Measurements from ENCODE around the gene SOCS2.
A peak's percentile ranks its signal among the peaks of the same experiment; 100 is the strongest.

The SOCS2 gene

DNA sequence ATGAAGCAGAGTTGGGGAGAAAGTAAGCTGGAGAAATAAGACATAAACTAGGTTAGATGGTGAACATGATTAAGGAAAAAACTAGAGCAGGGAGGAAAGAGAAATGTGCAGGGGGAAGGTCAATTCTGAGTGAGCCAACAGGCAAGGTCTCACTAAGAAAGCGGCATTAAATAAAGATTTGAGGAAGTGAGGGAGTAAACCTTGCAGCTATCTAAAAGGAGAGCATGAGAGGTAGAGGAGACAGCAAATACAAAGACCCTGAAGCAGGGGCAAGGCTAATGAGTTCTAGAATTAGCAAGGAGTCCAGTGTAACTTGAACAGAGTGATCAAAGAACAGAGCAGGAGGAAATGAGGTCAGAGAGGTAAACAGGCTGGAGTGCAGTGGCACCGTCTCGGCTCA is 4.4 kb upstream of the SOCS2 start:
- DNase-seq, result no peak

DNA sequence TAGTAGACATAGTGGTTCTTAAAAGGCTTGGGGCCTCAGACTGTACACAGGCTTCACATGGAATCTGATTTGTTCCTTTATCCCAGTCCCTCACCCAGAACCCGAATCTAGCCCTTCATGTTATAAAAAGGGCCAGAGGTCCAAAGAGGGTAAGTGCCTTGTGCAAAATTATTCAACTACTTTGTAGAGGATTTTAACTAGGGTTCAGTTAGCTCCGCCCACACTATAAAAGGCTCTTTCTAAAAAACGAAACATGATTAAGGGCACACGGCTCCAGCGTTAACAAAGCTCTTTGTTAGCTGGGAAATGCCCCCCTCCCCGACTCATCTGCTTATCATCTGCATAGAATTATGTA is 3.2 kb upstream of the SOCS2 start:
- no peak for DNase-seq

DNA sequence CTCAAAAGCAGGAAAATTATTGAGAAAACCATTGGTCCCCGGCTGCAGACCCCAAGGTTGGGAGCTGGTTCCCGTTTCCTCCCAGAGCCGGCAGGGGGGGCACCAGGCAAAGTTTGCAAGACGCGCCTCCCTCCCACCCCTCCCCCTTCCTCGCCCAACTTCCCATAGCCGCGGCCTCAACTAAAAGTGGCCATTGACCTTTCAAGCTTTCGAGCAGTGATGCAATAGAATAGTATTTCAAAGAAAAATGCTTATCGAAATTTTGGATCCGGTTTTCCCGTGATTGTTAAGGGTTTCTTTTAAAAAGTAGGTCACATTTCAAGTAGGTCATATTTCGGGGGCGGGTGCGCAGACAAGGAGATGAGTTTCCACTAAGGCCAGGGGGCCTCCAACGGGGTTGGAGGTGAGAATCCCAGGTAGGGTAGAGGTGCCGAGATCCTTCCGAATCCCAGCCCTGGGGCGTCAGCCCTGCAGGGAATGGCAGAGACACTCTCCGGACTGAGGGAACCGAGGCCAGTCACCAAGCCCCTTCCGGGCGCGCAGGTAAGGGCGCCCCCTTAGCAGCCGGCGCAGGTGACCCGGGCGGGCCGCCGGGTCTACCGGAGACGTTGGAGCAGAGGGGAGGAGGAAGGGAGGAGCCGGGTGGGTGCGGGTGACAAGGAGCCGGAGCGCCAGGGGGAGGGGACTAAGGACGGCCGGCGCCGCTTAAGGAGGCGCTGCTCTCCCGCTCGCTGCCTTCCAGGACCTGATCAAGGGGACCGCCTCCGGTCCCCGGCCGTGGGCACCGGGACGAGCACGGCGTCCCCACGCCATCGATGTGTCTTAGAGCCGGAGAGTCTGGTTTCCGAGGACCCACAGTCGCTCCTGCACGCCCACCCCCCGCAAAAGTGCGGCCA is 2.6 kb upstream of the SOCS2 start:
- DNase-seq, result peak; percentile 58

DNA sequence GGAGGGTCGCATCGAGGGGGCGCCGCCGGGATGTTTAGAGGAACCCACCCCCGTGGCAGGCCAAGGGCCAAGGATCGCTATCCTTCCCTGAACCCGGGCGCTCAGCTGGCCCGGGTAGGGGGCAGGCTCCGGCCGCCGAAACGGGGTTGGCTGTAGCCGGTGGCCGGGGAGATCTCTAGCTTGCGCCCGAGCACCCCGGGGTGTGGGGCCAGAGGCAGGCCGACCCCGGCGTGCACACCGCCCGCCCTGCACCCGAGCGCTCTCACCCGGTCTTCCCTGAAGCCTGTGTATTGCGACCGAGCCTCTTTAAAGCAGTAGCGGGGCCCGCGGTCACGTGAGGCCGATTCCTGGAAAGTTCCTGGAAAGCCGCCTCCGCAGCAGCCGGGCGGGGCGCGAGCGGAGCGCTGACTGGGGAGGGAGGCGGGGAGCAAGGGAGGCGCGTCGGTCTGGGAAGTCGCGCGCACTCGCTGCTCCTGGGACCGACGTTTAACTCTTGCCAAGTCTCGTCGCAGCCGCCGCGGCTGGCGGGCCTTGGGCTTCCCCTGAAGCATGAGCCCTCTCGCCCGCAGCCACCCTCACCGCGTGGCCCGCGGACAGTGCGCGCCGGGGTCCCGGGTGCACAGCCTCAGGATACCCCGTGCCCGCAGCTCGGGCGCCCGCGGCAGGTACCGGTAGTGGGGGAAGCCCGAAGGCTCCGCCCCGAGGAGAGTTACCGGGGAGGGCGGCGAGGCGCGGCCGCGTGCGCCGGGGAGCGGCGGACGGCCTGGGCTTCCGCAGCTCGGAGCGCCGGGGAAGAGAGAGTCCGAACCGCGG is 1.7 kb upstream of the SOCS2 start:
- DNase-seq, result peak; percentile 73

DNA sequence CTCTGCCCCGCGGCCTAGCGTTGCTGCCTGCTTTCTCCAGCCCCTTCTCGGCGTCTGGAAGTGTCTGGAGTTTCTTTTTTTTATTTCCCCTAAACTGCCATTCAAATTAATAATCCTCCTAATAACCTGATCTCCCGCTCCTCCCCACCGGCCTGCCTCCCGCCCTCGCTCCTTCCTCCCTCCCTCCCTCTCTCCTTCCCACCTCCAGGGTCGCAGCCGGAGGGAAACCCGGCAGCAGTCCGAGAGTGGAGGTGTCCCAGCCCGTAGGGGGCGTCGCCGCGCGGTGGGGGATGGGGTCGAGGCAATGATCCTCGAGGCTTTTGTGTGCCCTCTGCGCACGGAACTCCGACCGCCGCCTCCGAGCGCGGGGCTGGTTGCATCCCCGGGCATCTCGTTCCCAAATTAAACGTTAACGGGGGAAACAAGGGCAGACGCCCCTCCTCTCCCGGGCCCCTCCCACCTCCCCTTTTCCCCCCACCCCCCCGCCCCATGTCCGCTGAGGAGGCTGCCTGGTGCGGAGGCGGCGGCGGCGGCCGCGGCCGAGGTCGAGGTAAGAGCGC is 1.0 kb upstream of the SOCS2 start:
- peak; percentile 52 for DNase-seq

DNA sequence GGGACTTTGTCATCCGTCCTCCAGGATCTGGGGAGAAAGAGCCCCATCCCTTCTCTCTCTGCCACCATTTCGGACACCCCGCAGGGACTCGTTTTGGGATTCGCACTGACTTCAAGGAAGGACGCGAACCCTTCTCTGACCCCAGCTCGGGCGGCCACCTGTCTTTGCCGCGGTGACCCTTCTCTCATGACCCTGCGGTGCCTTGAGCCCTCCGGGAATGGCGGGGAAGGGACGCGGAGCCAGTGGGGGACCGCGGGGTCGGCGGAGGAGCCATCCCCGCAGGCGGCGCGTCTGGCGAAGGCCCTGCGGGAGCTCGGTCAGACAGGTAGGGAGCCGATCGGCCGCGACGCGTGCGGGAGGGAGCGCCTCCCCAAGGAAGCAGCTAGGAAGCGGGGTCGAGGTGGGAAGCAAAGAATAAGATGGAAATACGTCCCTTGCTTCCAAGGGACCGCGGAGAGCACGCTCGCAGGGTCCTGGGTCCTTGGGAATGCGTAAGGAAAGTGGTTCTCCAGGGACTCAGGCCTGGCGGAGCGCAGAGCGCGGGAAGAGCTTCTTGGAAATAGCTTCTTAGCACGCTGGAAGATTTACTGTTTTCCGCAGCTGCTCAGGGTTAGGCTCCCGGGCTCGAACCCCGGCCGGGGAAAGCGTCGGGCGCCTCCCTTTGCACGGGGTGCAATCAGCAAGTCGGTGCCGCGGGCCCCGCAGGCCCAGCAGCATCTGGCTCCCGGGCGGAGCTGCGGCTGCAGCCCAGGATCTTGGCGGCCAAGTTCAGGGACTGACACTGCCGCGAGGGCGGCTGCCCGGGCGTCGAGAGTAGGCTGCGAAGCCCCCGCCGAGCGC is 457 bp downstream of the SOCS2 start:
- DNase-seq, result no peak

DNA sequence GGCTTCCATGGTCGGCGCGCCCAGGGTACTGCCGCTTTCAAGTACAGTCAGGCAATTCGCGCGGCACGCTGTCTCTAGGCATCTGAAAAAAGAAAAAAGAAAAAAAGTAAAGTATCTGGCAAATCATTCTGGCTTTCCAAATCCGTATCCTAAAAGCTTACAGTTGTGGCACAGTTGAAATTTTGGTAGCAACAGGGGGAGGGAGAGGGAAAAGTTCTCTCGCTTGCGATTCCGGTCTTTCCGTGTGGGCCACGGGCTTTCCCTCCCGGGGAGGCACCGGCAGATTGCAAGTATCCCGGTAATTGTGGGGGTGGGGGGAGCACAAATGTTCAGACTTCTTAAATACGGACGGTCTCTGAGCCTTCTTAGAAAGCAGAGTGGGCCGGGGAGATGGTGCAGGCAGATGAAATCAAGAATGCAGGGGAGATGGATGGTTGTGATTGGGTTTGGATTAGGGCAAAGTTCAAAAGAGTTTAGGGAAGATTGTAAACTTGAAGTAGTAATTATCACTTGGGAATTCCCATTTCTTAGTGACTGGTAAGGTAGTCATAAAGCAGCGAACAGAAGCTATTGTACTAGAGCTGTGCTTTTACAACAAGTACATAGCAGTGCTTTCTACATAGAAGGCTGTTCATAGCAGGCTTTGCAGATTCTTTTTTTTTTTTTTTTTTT is 1.2 kb downstream of the SOCS2 start:
- no peak for DNase-seq

DNA sequence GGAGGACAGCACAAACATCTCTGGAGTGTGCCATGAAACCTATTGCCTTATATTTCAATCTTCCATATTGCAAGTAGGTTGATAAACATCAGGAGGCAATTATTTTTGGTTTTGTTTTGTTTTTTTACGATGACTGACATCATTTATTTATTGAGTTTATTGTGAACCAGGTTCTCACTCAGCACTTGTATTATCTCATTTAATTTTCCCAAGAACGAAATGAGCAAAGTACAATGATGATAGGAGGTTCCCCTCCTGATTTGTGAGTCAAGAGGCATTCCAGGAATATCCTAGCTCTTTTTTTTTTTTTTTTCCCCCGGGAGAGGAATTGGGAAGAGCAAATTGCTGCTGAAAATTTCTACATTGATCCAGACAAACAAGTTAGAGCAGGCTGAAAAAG is 4.7 kb downstream of the SOCS2 start:
- no peak for DNase-seq

DNA sequence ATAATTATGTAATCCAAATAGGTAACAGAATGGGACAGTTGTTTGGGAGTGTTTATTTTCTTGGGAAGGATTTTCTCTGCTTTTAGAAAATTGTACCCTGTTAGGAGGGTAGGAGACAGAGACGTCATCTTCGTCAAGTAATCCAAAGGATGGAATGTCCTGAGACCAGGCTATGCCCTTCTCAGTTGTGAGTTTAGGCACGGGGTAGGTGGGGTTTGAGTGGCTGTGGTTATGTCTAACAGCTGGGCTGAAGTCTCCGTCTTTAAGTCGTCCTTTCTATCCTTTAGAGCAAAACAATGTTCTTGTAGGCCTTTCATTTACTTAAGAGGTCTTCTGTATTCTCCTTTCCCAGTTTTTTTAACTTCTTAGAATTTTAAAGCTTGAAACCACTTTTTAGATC is 5.7 kb downstream of the SOCS2 start:
- no peak for DNase-seq

DNA sequence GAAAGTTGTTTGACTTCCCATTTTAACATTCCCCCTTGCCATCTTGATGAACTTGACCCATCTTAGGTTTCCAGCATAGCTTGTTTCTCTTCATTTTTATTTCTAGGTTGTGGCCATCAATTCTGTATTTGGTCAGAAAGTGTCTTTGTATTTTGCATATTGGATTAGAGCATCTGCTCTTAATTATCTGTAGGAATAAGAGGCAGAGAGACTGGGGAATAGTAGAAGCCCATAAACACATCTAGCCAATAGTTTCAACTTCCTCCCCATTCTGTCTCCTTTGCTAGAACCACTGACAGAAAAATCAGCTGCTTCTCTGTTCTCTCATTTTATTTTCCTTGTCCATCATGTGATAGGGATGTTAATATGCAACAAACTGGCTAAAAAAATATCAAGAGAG is 8.2 kb downstream of the SOCS2 start:
- no peak for DNase-seq

DNA sequence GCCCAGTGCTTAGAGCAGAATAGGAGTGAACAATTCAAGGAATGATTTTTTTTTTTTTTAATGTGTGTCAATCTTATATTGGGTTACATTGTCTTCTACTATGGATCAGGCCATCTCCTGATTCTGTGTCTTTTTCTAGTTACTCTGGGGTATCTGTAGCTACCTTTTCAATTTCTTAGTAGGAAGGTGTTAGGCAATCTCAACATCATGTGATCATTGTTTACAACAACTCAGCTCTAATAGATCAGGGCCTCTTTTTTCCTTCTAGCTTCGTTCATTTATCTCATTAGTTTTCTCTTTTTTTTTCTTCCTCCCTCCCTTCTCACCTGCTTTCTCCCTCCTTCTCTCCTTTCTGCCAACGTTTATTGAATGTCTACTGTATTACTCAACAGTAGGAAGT is 8.9 kb downstream of the SOCS2 start:
- no peak for DNase-seq

DNA sequence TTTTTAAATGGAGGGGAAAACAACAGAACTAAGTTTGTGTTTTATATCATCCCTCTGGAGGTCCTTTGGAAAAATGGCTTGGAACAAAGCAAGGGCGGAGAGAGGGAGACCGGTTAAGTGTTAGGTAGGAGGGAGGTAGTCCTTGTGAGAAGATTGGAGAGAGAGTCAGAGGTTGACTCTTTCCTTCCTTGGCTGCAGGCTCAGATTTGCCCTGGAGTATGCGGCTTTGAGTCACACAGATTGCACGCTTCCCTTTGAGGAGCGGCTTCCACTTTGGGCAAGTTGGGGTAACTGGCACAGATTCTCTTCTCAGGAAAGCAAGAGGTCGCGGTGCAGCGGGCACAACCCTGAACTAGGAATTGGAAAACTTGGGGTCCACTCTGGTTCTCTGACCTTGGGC is 9.9 kb downstream of the SOCS2 start:
- no peak for DNase-seq

DNA sequence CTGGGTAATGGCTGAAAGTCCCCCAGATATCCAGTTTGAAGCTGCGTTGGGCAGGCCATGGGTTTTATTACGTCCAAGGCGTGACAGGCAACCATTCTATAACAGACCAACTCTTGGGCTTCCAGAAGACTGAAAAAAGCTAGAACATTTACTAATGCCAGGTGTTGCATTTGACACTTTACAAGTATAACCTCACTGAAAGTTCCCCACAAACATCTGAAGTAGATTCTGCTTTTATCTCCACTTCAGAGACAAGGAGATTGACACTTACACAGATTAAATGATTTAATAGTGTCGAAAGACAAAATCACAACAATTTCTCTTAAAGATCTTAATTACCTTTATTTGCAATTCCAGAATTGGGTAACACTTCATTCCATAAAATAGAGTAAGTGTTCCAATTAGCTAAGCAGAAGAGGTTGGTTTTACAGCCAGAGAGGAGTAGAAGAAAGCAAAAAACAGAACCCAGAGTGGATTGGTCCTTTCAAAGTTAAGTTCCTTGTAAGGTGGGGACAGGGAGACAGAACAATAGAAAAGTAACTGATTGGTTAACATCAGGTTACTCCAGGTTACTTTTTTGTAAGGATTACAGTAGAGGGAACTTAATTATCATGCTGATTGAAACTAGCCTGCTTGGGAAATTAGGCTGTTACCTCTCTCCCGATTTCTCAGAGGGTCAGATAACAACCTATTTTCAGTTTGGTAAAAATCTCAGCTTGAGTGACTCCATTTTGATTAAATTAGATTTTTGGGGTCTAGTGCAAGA is 11.3 kb downstream of the SOCS2 start:
- DNase-seq, result no peak

DNA sequence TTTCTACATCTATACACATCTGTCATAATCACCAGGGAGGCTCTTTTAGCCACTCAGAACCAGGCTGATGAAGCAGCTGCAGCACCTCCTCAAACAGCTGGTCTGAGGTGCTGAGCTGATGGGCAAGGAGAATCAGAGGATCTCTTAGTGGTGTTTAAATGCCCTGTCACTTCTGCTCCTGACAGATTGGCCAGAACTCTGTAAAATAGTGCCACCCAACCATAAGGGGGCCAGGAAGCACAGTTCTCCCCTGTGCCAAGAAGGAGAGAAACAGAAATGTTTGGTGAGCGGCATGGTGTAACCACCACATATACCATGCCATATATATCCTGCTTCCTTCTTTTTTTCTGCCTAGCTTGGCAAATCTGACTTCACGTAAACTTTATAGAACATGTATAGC is 12.8 kb downstream of the SOCS2 start:
- no peak for DNase-seq

DNA sequence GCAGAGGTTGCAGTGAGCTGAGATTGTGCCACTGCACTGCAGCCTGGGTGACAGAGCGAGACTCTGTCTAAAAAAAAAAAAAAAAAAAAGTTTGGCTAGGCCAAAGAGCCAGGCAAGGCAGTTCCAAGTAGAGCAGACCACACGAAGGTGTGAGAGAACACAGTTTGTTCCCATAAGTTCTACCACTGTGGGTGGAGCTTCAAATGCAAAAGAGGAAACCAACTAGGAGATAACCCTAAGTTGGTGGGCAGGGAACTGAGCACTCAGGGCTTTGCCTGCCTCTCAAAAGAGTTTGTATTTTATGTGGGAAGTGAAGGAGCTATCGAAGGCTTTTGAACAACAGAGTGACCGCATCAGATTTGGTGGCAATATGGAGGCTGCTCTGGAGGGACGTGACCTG is 15.1 kb downstream of the SOCS2 start:
- DNase-seq, result no peak

DNA sequence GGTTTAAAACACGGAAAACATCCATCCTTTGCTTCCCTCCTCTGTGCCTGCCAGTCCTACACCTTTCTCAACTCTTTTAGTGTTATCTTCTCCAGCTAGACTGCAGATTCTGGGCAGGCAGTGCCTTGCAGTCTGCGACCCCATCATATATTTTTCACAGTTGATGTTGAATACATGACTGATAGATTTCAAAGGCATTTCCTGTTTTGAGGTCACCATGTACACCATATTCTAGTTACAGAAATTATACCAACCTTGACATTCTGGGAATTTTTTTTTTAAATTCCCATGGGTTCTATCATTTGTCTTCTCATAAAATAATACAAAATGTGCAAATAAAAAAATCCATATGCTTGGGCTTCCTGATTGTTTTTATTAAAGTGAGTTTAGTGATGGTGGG is 16.6 kb downstream of the SOCS2 start:
- DNase-seq, result no peak

DNA sequence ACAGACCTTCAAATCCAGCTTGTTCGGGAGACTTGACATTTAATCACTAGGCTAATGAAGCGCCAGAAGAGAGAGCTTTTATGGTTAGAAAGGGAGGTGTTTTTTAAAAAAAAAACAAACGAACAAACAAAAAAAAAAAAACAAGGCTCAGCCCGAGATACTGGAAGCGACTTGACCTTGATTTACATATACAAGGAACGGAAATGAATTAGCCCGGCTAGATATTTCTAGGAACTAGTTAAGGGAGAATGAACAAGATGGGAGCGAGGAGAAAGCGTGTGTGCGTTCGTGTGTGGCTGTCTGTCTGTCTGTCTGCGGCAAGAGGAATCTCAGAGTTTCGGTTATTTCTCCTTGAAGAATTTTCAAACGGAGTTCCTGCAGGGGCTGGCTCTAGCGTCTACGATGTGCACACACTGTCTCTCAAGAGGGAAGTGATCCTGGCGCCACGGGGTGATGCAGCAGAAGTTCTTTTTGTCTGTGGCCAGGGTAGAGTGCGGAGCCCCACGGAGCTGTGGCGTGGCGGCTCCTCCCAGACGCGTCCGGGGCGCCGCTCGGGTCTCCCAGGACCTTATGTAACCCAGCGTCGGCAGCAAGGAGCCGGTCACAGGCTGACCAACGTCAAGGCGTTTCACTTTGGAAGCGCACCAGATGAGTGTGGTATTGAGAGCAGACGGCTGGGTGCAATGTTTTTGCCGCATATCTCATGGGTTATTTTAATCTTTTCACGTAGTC is 18.8 kb downstream of the SOCS2 start:
- DNase-seq, result no peak

DNA sequence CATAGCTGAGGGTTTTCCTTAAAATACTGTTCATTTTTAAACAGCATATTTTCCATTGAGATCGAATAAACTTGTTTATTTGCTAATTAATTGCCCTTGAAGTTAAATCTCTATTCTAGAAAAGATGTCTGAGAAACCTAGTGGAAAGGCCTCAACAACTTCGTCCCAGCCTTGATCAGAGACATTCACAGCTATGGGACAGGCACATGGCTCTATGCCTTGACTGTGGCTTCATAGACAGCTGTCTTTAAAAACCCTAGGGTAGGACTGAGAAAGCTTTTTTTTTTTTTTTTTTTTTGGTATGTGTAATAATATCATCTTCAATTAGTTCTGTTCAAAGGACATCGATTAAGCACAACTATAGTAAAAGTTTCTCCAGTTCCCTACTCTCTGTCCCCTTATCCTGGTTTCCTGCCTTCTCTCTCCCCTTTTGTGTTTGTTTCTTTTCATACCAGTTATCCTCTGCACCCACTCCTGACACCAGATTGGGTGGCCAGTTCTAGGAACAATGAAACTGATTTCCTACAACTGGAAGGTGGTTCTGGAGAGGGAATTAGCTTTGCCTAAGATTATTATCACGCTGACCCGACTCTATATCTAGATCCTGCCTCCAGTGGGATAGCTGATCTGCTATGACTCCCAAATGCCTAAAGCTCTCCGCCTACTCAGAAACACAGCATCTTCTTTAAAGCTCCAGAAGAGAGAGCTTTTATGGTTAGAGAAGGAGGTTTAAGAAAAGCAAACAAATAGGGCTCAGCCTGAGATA is 20.3 kb downstream of the SOCS2 start:
- DNase-seq, result no peak

DNA sequence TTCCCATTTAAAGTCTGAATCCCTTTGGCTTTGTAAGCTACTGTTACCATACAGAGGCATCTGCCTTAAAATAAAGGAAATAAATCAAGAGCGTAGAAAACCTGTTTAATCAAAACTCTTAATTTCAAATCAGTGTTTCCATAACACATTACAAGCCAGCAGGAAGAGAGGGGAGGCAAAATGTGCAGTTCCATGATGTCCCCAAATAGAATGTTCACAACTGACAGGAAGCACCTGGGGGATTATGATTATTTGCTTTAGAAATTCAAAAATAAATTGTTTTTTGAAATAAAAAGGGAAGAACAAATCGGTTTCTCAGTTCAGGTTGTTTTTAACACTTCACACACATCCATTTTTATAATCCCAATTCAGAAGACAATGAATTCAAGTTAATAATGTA is 21.4 kb downstream of the SOCS2 start:
- no peak for DNase-seq

DNA sequence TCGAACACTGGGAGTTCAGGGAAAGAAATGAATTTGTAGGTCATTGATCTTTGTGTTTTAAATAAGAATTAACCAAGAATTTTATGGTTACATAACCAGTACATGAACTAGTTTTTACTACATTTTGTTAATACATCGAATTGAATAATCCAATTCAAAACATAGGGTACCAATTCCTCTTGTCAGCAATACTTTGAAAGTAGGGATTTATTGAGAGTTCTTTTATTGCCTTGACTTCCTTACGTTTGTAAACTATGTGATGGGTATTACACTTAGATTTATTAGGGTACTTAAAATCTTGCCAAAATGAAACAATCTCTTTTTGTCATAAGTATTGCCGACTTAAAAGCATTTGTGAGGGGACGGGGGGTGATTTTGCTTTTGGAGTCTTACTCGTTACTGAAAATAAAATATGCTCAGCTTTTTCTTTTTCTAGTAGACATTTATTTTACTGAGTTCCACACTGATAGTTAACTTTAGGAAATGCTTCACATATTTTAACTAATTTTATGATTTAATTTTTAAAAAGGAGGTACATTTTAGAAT is 22.4 kb downstream of the SOCS2 start:
- DNase-seq, result no peak
